ENCODE data around the gene COMT. TPM values are rescaled to one million over a fixed set of nuclear protein-coding genes. Genes with fewer than 3 reads are reported as not detected.

COMT gene
- total RNA-seq, 2 donors from 2014 or later = 53.4 to 133 TPM

DNA sequence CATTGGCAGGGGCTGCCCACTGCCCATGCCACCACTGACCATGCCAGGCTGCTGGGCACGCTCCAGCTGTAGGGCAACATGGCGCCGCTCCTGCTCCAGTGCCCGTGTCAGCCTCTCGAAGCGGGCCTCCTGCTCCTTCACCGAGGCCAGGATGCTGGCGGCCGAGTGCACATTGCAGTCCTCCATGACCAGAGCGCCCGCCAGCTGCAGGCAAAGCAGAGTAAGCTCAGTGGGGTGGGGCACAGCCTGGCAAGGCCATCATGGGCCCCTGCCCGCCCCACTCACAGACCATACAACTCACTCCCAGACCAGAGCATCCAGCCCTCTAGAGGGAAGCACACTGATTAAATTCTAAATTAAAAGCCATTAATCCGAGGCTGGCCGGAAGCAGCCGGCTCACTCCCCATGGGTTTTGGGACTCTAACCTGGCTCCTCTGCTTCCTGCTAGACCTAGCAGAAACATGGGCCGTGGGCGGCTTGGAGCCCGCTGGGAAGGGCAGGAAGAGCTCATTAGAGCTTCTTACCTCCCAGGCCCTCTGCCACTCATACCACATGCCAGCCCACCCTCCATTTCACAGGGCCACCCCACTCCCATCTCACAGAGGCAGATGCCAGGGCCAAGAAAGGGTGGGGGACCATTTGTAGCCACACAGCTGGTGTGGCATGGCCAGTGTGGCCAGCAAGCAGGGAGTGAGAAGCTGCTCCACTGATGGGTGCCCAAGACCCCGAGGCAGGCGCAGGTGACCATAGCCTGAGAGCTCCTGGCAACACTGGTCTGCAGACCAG, 49.2 kb downstream of the COMT start:
- Mint-ChIP-seq H3K4me3 (no peak overlapping the region), H3K36me3 (ENCODE audit: low read depth) (no peaks in the 10 kb centered on the region), H3K27me3 (peaks cover 6% of the 10 kb centered on the region), H3K27ac (no peak overlapping the region), H3K4me1 (peaks cover 6% of the 10 kb centered on the region), H3K9me3 (no peaks in the 10 kb centered on the region)
- no peak for ATAC-seq (replicated peaks)

DNA sequence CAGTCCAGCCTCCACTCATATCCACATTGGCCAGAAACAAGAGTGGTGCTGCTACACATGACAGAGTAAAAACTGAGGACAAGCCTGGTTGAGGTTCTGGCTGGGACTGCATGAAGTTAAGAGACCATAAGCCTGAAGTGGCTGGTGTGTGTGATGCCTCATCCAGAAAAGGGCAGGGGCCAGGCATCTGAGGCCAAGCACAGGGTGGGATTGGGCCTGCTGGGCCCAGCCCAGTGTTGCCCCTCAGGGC, 49.7 kb downstream of the COMT start:
- no peak for ATAC-seq (replicated peaks)
- H3K4me1 Mint-ChIP-seq = peaks cover 6% of the 10 kb centered on the region
- no peaks in the 10 kb centered on the region for H3K36me3 Mint-ChIP-seq (ENCODE audit: low read depth)
- no peak overlapping the region for H3K27ac Mint-ChIP-seq
- H3K9me3 Mint-ChIP-seq = no peaks in the 10 kb centered on the region
- peaks cover 6% of the 10 kb centered on the region for H3K27me3 Mint-ChIP-seq
- H3K4me3 Mint-ChIP-seq = no peak overlapping the region

DNA sequence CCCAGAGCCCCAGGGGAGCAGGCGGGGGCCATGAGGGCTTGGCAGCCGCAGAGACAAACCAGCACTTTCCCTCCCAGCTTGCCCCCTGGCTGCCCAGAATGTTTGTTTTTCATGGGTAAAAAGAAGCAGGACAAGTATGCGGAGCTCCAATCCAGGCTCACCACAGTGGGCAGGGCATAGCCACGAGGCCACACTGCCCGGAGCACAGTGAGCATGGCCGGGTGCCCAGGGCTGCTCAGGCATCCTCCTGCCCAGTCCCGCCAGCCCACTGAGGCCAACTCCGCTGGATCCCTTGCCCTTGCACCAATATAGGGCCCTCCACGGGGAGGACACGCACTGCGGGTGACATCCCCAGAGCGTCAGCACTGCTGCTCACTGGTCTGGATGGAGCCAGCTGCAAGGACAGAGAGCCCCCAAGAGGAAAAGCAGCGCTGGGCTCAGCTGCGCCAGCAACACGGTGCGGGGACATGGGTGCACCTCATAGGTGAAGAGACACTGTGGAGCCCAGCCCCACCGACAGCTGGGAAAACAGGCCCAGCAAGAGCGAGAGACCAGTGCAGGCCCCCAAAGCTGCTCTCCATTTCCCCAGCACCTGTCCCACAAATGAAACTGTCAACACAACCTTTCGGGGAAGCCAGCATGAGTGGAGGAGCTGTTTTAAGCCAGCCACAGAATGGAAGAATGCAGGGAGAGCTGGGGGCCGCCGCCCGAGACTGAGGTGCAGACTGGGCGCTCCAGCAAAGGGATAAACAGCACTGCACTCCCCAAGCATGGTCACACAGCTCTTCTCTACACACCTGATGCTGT, 50.3 kb downstream of the COMT start:
- H3K27me3 Mint-ChIP-seq = peaks cover 6% of the 10 kb centered on the region
- no peaks in the 10 kb centered on the region for H3K36me3 Mint-ChIP-seq (ENCODE audit: low read depth)
- no peak overlapping the region for H3K27ac Mint-ChIP-seq
- peaks cover 6% of the 10 kb centered on the region for H3K4me1 Mint-ChIP-seq
- no peak overlapping the region for H3K4me3 Mint-ChIP-seq
- no peaks in the 10 kb centered on the region for H3K9me3 Mint-ChIP-seq
- ATAC-seq (replicated peaks) = no peak

DNA sequence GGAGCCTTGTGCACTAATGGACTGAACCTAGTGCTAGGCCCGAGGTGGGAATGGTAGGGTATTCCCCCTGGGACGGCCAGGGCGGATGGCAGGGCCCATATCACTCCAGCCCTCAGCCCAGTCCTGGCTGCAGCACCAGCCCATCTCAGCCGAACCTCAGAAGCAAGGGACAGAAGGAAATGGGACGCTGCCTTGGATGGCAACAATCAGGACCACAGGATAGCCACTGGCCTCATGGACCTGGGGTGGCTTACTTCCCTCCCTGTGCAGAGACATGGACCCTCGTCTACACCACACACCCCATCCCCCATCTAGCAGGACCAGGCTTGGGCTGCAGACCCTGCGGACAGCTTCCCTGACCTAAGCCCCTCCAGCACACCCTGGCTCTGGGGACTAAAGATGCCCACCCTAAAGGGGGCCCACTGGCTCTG, 50.9 kb downstream of the COMT start:
- no peak for ATAC-seq (replicated peaks)
- no peak overlapping the region for H3K27ac Mint-ChIP-seq
- H3K4me1 Mint-ChIP-seq = peaks cover 6% of the 10 kb centered on the region
- H3K9me3 Mint-ChIP-seq = no peaks in the 10 kb centered on the region
- H3K27me3 Mint-ChIP-seq = peaks cover 6% of the 10 kb centered on the region
- no peak overlapping the region for H3K4me3 Mint-ChIP-seq
- no peaks in the 10 kb centered on the region for H3K36me3 Mint-ChIP-seq (ENCODE audit: low read depth)

DNA sequence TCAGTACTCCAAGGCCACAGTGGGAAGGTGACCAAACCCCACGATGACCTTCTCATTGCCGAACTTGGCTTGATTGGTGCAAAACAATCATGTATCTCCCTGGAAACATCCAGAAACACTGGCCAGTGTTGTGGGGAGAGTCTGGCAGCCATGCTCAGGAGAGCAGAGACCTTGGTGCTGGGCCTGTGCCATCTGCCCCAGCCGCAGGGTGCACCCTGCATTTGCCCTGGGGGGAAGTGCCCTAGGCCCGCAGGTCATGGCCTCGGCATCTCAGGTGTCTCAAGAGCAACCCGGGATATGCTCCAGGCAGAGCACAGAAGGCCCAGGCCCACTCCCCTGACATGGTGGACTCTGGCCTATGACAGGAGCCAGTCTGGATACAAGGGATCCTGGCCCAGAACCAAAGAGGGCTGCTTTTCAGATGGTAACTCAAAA, 51.4 kb downstream of the COMT start:
- no peaks in the 10 kb centered on the region for H3K9me3 Mint-ChIP-seq
- H3K27me3 Mint-ChIP-seq = peaks cover 6% of the 10 kb centered on the region
- no peak overlapping the region for H3K27ac Mint-ChIP-seq
- peaks cover 6% of the 10 kb centered on the region for H3K4me1 Mint-ChIP-seq
- no peak overlapping the region for H3K4me3 Mint-ChIP-seq
- no peaks in the 10 kb centered on the region for H3K36me3 Mint-ChIP-seq (ENCODE audit: low read depth)
- ATAC-seq (replicated peaks) = no peak

DNA sequence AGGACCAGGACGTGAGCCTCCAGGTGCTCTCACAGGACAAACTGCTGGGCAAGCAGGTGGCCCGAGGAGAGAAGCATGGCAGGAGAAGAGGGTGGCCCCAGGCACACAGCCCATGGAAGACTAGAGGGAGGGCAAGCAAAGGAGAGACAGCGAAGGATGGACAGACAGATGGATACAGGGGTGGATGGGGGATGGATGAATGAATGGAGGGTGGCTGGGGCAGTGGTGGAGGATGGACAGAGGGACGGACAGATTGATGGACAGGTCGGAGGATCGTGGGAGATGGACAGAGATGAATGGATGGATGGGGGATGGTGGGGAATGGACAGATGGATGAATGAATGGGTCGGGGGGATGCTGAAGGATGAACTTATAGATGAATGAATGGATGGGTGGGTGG, 52.4 kb downstream of the COMT start:
- H3K4me3 Mint-ChIP-seq = no peak overlapping the region
- H3K27ac Mint-ChIP-seq = no peak overlapping the region
- peaks cover 6% of the 10 kb centered on the region for H3K27me3 Mint-ChIP-seq

DNA sequence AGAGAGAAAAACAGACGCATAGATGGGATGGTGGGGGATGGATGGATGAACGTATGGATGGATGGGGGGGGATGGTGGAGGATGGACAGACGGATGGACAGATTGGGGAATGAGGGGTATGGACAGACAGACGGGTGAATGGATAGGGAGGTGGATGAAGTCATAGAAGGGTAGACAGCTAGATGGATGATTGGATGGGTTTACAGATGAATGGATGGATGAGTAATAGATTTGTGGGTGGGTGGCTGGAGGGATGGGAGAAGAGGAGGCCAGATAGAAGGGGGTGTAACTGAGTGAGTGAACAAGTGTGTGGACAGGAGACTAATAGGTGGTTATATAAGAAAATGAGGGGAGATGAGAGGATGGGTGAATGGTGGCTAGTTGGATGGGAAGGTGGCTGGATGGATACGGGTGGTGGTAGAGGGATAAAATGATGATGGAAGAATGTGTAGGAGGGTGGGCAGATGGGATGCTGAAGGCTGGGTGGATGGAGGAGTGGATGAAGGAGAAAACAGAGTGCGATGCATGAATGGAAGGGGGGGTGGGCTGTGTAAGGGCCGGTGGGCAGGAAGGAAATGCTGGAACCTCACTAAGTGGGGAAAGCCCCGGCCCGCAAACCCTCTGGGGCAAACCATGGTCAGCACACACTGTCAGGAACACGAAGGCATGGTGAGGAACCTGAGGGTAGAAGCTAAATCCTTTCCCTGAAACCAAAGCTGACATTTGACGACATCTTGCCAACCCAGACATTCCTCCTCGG, 53.5 kb downstream of the COMT start:
- peak overlapping the region; percentile 2 for H3K27ac Mint-ChIP-seq
- no peaks in the 10 kb centered on the region for H3K9me3 Mint-ChIP-seq
- no peaks in the 10 kb centered on the region for H3K36me3 Mint-ChIP-seq (ENCODE audit: low read depth)
- no peak overlapping the region for H3K4me3 Mint-ChIP-seq
- no peak for ATAC-seq (replicated peaks)
- H3K4me1 Mint-ChIP-seq = peaks cover 6% of the 10 kb centered on the region
- H3K27me3 Mint-ChIP-seq = peaks cover 6% of the 10 kb centered on the region

More for the DNA sequence above, 52.4 kb downstream of the COMT start:
- H3K4me1 Mint-ChIP-seq = peaks cover 6% of the 10 kb centered on the region
- no peaks in the 10 kb centered on the region for H3K36me3 Mint-ChIP-seq (ENCODE audit: low read depth)
- ATAC-seq (replicated peaks) = no peak
- no peaks in the 10 kb centered on the region for H3K9me3 Mint-ChIP-seq

DNA sequence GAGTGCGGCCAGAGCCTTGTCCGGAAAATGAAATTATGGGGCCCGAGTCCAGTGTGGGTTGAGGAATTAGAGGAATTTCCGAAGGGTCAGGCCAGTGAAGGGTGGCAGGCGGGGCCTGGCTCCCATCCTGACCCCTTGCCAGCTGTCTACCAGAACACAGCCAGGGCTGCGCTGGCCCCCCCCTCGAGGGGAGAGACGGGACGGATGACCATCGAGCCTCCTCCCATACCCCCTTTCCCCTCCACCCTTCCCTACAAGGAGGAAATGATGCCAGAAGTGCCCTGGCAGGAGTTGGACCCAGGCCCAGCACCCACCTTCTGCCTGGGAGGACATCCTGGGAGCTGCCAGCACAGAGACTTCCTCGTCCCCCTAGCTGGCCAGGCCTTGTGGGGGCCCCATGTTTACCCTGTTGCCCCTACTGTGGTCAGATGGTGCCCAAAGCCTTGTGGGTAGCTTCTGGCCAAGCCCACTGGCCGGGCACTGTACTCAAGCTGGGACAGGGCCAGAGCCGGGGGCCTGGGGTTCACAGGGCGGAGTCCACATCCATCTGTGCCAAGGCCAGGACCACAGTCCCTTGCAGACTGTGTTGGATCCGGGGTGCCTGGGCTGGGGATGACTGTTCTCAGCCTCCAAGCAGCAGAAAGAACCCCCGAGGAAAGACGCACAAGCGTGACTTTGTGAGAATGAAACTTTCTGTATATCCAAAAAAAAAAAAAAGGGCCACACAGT, 54.2 kb downstream of the COMT start:
- no peak for ATAC-seq (replicated peaks)
- H3K36me3 Mint-ChIP-seq (ENCODE audit: low read depth) = no peaks in the 10 kb centered on the region
- H3K4me3 Mint-ChIP-seq = no peak overlapping the region
- H3K9me3 Mint-ChIP-seq = no peaks in the 10 kb centered on the region
- H3K27me3 Mint-ChIP-seq = peaks cover 6% of the 10 kb centered on the region
- H3K4me1 Mint-ChIP-seq = peaks cover 6% of the 10 kb centered on the region
- H3K27ac Mint-ChIP-seq = no peak overlapping the region

DNA sequence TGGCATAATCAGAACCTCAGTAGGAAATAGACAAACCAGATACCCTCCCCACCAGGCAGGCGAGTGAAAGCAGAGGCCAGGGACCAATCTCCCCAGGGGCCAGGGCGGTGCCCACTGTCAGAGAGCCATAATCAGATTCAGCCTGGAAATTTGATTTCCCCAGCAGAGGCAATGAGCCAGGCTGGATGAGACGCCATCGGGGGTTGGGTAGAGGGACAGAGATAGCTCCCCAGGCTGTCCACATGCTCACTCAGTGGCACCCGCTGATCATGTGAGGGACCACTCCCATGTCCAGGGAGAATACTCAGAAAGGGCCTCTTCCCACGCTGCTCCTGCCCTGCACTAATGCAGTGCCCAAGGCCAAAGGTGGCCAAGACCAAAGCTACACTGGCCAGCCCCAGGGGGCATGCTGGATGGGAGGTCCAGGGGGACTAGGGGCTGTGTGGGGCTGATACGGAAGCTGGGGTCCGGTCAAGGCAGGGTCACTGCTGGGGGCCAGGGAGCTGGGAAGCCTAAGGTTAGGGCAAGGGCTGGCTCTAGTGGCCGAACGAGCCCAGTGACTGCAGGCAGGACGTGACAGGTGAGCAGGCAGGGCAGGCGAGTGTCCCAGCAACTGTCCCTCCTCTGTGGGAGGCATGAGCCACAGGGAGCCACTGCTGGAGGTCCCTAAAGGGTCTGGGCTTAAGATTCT, 55.3 kb downstream of the COMT start:
- H3K9me3 Mint-ChIP-seq = no peaks in the 10 kb centered on the region
- H3K4me1 Mint-ChIP-seq = peaks cover 6% of the 10 kb centered on the region
- H3K4me3 Mint-ChIP-seq = no peak overlapping the region
- no peak for ATAC-seq (replicated peaks)
- no peaks in the 10 kb centered on the region for H3K36me3 Mint-ChIP-seq (ENCODE audit: low read depth)
- peaks cover 6% of the 10 kb centered on the region for H3K27me3 Mint-ChIP-seq
- no peak overlapping the region for H3K27ac Mint-ChIP-seq

DNA sequence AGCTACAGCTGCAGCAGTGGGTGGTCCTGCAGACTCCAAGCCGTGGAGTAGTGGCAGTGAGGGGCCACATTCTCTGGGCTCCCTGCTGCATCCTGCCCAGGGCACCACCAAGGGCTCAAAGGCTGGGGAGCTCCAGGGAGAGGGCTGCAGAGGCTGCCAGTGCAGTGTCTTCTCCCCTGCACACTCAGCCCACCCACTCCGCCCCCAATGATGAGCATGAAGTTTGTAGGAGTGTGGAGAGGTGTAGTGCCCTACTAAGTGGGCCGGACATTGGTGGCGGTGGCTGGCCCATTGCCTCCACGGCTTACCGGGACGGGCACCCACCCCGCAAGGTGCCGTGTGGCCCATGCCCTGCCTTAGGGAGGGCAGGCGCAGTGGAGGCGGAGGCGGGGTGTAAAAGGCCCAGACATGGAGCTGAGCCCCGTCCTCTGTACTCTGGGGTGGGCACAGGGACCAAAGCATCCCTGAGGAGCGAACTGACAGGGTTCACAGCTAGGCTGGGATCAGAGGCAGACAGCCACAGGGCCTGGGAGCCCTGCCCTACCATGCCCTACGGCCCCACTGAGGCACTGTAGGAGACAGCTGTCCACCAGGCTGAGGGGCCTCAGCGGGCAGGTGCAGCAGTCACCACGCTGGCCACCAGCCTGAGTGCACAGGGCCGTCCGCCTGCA, 56.1 kb downstream of the COMT start:
- no peak overlapping the region for H3K4me3 Mint-ChIP-seq
- peaks cover 6% of the 10 kb centered on the region for H3K27me3 Mint-ChIP-seq
- no peak overlapping the region for H3K27ac Mint-ChIP-seq
- no peaks in the 10 kb centered on the region for H3K9me3 Mint-ChIP-seq
- H3K4me1 Mint-ChIP-seq = peaks cover 6% of the 10 kb centered on the region
- no peaks in the 10 kb centered on the region for H3K36me3 Mint-ChIP-seq (ENCODE audit: low read depth)
- no peak for ATAC-seq (replicated peaks)

DNA sequence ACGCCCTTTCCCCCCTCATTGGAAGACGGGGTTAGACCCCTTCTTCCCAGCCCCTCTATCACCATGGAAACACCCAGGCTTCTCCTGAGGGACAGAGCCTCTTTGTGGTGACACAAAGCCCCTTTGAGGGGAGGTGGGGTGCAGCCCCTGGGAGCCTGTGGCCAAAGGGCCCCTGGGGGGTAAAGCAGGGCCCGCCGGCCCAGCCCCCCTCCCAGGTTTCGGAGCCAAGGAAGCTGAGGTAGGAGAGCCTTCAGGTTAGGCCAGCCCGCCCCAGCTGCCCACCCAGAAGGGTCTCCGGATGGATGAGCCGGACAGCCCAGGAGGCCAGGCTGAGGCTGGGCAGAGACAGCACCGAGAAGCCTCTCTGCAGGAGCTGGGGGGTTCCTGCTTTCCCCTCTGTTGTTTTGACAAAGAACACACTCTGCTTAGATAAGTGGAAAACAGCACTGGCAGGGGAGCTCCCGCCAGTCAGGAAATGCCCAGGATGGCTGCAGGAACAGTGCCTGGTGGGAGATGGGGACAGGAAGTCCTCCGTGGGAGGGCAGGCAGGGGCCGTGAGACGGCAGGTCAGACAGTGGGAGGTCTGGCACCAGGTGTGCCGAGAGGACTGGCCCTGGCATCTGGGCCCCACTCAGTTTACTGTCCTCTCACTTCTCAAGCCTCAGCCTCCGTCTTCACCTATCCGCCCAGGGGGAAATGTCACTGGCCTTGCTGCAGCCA, 56.8 kb downstream of the COMT start:
- Mint-ChIP-seq H3K27me3 (peaks cover 6% of the 10 kb centered on the region), H3K36me3 (ENCODE audit: low read depth) (no peaks in the 10 kb centered on the region), H3K9me3 (no peaks in the 10 kb centered on the region), H3K4me3 (no peak overlapping the region), H3K27ac (no peak overlapping the region), H3K4me1 (peaks cover 6% of the 10 kb centered on the region)
- ATAC-seq (replicated peaks) = no peak

DNA sequence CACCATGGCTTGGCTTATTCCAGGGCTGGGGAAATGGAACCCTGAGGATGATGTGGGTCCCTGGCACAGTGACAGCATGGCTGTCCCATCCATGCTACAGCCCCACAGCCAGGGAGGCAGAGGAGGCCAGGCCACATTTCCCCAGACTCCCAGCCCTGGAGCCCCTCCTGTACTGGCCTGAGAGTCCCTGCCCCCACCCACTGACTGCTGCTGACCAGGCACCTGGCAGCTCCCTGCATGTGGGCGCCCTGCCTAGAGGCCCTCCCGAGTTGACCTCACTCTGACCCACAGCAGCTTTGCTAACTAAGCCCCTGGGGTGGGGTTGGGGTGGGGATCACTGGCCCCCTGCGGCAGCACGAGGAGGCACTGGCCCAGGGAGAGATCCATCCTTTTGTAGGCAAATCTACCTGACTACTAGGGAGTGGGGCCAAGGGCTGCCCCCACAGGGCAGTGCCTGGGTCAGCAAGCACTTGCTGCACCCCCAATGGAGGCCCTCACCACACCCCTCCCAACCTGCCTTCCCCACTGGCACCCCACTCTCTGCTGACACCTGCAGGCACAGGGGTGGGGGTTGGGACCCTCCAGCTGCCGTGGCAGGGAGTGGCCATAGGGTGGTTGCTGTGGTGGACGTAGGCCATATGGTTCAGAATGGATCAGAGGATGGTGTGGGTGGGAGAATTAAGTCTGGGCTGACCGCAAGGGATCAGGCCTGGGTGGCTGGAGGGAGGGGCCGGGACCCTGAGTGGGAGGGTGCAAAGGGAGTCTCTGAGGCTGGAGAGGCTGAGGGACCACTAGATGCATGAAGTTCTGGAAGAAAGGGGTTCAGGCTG, 57.6 kb downstream of the COMT start:
- no peak overlapping the region for H3K4me3 Mint-ChIP-seq
- H3K36me3 Mint-ChIP-seq (ENCODE audit: low read depth) = no peaks in the 10 kb centered on the region
- peaks cover 4% of the 10 kb centered on the region for H3K27me3 Mint-ChIP-seq
- peaks cover 6% of the 10 kb centered on the region for H3K4me1 Mint-ChIP-seq
- no peak for ATAC-seq (replicated peaks)
- no peak overlapping the region for H3K27ac Mint-ChIP-seq
- H3K9me3 Mint-ChIP-seq = peaks cover under 1% of the 10 kb centered on the region

Measured in activated T-helper 17 cell treated with anti-CD3 and anti-CD28 coated beads, Interleukin-2, amount 50 U/mL, for 72 hours (primary cell).